ENCODE results near the gene RS1. TPM values are rescaled to one million over a fixed set of nuclear protein-coding genes. Genes with fewer than 3 reads are reported as not detected.

The RS1 gene
- total RNA-seq, 4 donors from 2014 or later, result not detected

- Histone ChIP-seq H3K4me1 (no peaks in the 10 kb centered on the region), H3K9me3 (no peaks in the 10 kb centered on the region), H3K36me3 (no peaks in the 10 kb centered on the region), H3K27ac (no peak overlapping the region), H3K27me3 (no peaks in the 10 kb centered on the region), H3K4me3 (no peak overlapping the region)
- DNase-seq (ENCODE audit: low spot score in 2 of 2), result no peak
- TF ChIP-seq POLR2A (IDR thresholded peaks at IDR 0.05) (no peak), CTCF (IDR thresholded peaks at IDR 0.05) (no peak), EP300 (IDR thresholded peaks at IDR 0.05) (no peak)
- 87 to 98% methylated on average over 4 of the region's 4 CpGs for WGBS, 2 donors
These were observed 20.6 kb upstream of the RS1 start for GRCh38 chrX:18692541-18692940.

- H3K36me3 ChIP-seq, result no peaks in the 10 kb centered on the region
- no peak overlapping the region for H3K4me3 ChIP-seq
- no peaks in the 10 kb centered on the region for H3K9me3 ChIP-seq
- TF ChIP-seq EP300 (IDR thresholded peaks at IDR 0.05) (no peak), POLR2A (IDR thresholded peaks at IDR 0.05) (no peak), CTCF (IDR thresholded peaks at IDR 0.05) (no peak)
- no peaks in the 10 kb centered on the region for H3K4me1 ChIP-seq
- H3K27me3 ChIP-seq, result no peaks in the 10 kb centered on the region
- DNase-seq (ENCODE audit: low spot score in 2 of 2), result no peak
- no peak overlapping the region for H3K27ac ChIP-seq
- WGBS, 2 donors, result 59 to 79% methylated on average over 1 of the region's 1 CpG
These were observed 19.5 kb upstream of the RS1 start for GRCh38 chrX:18691431-18691830.

- DNase-seq (ENCODE audit: low spot score in 2 of 2), result no peak
- WGBS, 2 donors, result 83 to 86% methylated on average over 3 to 7 of the region's 7 CpGs
- H3K9me3 ChIP-seq, result no peaks in the 10 kb centered on the region
- H3K36me3 ChIP-seq, result no peaks in the 10 kb centered on the region
- TF ChIP-seq CTCF (IDR thresholded peaks at IDR 0.05), result no peak
- TF ChIP-seq EP300 (IDR thresholded peaks at IDR 0.05), result no peak
- no peak for TF ChIP-seq POLR2A (IDR thresholded peaks at IDR 0.05)
- no peak overlapping the region for H3K4me3 ChIP-seq
- no peak overlapping the region for H3K27ac ChIP-seq
- no peaks in the 10 kb centered on the region for H3K27me3 ChIP-seq
- no peaks in the 10 kb centered on the region for H3K4me1 ChIP-seq
These were observed 16.1 kb upstream of the RS1 start for GRCh38 chrX:18687856-18688495.

- no peak for DNase-seq (ENCODE audit: low spot score in 2 of 2)
- no peaks in the 10 kb centered on the region for H3K9me3 ChIP-seq
- H3K4me1 ChIP-seq, result no peaks in the 10 kb centered on the region
- no peak for TF ChIP-seq POLR2A (IDR thresholded peaks at IDR 0.05)
- no peaks in the 10 kb centered on the region for H3K36me3 ChIP-seq
- H3K4me3 ChIP-seq, result no peak overlapping the region
- no peak overlapping the region for H3K27ac ChIP-seq
- 71 to 76% methylated on average over 3 to 9 of the region's 9 CpGs for whole genome bisulfite sequencing, 2 donors
- no peaks in the 10 kb centered on the region for H3K27me3 ChIP-seq
These were observed 11.1 kb upstream of the RS1 start for GRCh38 chrX:18682979-18683387.

- no peak for DNase-seq (ENCODE audit: low spot score in 2 of 2)
- no peaks in the 10 kb centered on the region for H3K4me1 ChIP-seq
- no peaks in the 10 kb centered on the region for H3K27me3 ChIP-seq
- TF ChIP-seq CTCF (IDR thresholded peaks at IDR 0.05) (no peak), EP300 (IDR thresholded peaks at IDR 0.05) (no peak), POLR2A (IDR thresholded peaks at IDR 0.05) (no peak)
- no peaks in the 10 kb centered on the region for H3K36me3 ChIP-seq
- no peaks in the 10 kb centered on the region for H3K9me3 ChIP-seq
- no peak overlapping the region for H3K4me3 ChIP-seq
- WGBS, 2 donors, result 90 to 92% methylated on average over 3 to 6 of the region's 6 CpGs
- H3K27ac ChIP-seq, result no peak overlapping the region
These were observed 10.1 kb upstream of the RS1 start for GRCh38 chrX:18681996-18682395.
